Ovary (tissue), 9 donors: ENCODE measurements around the gene B4GALT7. TPM values are rescaled to one million over a fixed set of nuclear protein-coding genes. Genes with fewer than 3 reads are reported as not detected.
A peak's percentile ranks its signal among the peaks of the same experiment; 100 is the strongest.

Experiments used
- DNase-seq, 5 donors: peaks; one replicate each; pipeline ENCODE4 v3.0.0-alpha.2; 2019 to 2020
- H3K27ac ChIP-seq, 2 donors: fragments of 200-600 bp; one replicate each; pipeline versions ENCODE4 v1.5.1 to v1.8.0; 2019 to 2022
- H3K27me3 ChIP-seq: fragments of 200-600 bp; one replicate; pipeline ENCODE4 v1.8.0; 2022
- H3K36me3 ChIP-seq: fragments of 200-600 bp; sonication (generic); one replicate; pipeline ENCODE4 v1.5.1; 2019
- H3K4me1 ChIP-seq: one replicate; pipeline ENCODE4 v1.8.1; 2013; ENCODE audit warnings: mild to moderate bottlenecking, moderate library complexity; ENCODE audit not compliant: insufficient read depth
- H3K4me3 ChIP-seq: fragments of 200-600 bp; sonication (generic); one replicate; pipeline ENCODE4 v1.5.1; 2017
- H3K9me3 ChIP-seq, 2 donors: fragments of 200-600 bp in 1 of 2; sonication (generic) in 1 of 2; one replicate each; pipeline versions ENCODE4 v1.5.1 to v1.8.1; 2013 to 2019; ENCODE audit warnings: mild to moderate bottlenecking in 1 of 2, moderate library complexity in 1 of 2
- CTCF ChIP-seq, 3 donors: fragments of 450-650 bp in 2 of 3; fragments of 200-600 bp in 1 of 3; IDR thresholded peaks; one replicate each; pipeline versions ENCODE4 v1.5.1 to v1.8.0; 2016 to 2022; ENCODE audit warnings: antibody characterized with exemption in 3 of 3, mild to moderate bottlenecking in 1 of 3
- EP300 ChIP-seq: sonication (generic); formaldehyde crosslinking; IDR thresholded peaks from one replicate; pipeline ENCODE4 v1.6.1; 2017; ENCODE audit warnings: antibody characterized with exemption
- POLR2A ChIP-seq: fragments of 450-650 bp; IDR thresholded peaks from one replicate; pipeline ENCODE4 v1.6.1; 2017; ENCODE audit warnings: antibody characterized with exemption, mild to moderate bottlenecking, moderate library complexity
- WGBS, 3 donors: extraction: QIAGEN DNeasy Blood & Tissue Kit in 1 of 3; methylation state at CpG; one replicate each; pipeline versions ENCODE4 v1.1.5 to v1.1.7; 2013 to 2017; 5-methylcytosine and 5-hydroxymethylcytosine counted together
- intact Hi-C, 4 donors: fragments of 100-400 bp; cut with DNase I; formaldehyde crosslinking; loops; one replicate each; pipeline versions ENCODE4 v1.11.0 to v1.15.1; 2022 to 2023
- polyA plus RNA-seq, 2 donors: library from polyadenylated mRNA; stranded (reverse); fragments of 200-250 nt in 1 of 2; fragments of 350-450 nt in 1 of 2; fragmentation: Illumina TruSeq in 1 of 2; extraction: RNeasy Lipid Tissue Mini Kit (QIAGEN cat#74804) in 1 of 2; gene quantifications; one replicate each; pipeline ENCODE4 v1.2.3, GENCODE V29; 2013 to 2014
- total RNA-seq, 7 donors: library from RNA; depleted of rRNA in 2 of 7; stranded (reverse); fragments of >200 nt in 2 of 7; fragmentation: NEBNext Ultra II Directional in 3 of 7; extraction: Animal tissue kit (Norgen Biotek cat#: 25700) in 3 of 7; gene quantifications; one replicate each; pipeline versions ENCODE4 v1.1.0 to v1.2.4, GENCODE V29; 2016 to 2023
- donor health status: DM: no; HTN: no; CAD: no; lungs with moderate emphysema.
- donor health status: DM: no; HTN: no; CAD: no.
- donor health status: Bipolar disorder and iron deficiency.
- donor health status: DM: yes; HTN: yes; CAD: no.
- donor health status: DM: no; HTN: no; CAD: no.
- donor health status: DM: yes; HTN: yes; CAD: no.

Gene B4GALT7
- total and polyA plus RNA-seq, 9 donors, result 8.5 to 40.0 (median 27.2) TPM

GRCh38 chr5:177591690-177592009 is 8.3 kb upstream of the B4GALT7 start:
- WGBS, 3 donors, result 11 to 13% (median 12%) methylated on average over 8 of the region's 8 CpGs
- intact Hi-C loops, result no loop called here
- H3K4me1 ChIP-seq, result no peaks in the 10 kb centered on the region
- H3K36me3 ChIP-seq, result no peaks in the 10 kb centered on the region
- TF ChIP-seq POLR2A (no peak), CTCF (IDR thresholded peaks at IDR 0.05) (no peak), EP300 (no peak)
- H3K27ac ChIP-seq, result no peak overlapping the region
- no peaks in the 10 kb centered on the region for H3K9me3 ChIP-seq
- DNase-seq, result no peak
- no peaks in the 10 kb centered on the region for H3K27me3 ChIP-seq
- peak overlapping the region; percentile 85 for H3K4me3 ChIP-seq

GRCh38 chr5:177592010-177592834 is 7.7 kb upstream of the B4GALT7 start, which contains the start of gene TMED9:
TMED9 (plus strand) TSS chr5:177592203; CDS start chr5:177592215, 12 bp downstream.
- Histone ChIP-seq H3K9me3 (no peaks in the 10 kb centered on the region), H3K4me3 (peak within 1 kb of the TSS; percentile 85), H3K36me3 (no peaks in the 10 kb centered on the region), H3K27me3 (no peaks in the 10 kb centered on the region), H3K4me1 (no peaks in the 10 kb centered on the region), H3K27ac (peak within 1 kb of the TSS in 1 of 2 donors; percentile 49)
- intact Hi-C loops, result no loop called here
- 0 to 1% (median 0%) methylated on average over 69 to 71 of the region's 71 CpGs for WGBS, 3 donors
- TF ChIP-seq EP300 (no peak), CTCF (IDR thresholded peaks at IDR 0.05) (peak; percentile 21 to 37 (median 36)), POLR2A (peak; percentile 78)
- peak; percentile 75 to 89 (median 79) for DNase-seq

- Histone ChIP-seq H3K4me1 (no peaks in the 10 kb centered on the region), H3K9me3 (no peaks in the 10 kb centered on the region), H3K4me3 (peak overlapping the region; percentile 85), H3K27me3 (no peaks in the 10 kb centered on the region), H3K27ac (no peak overlapping the region), H3K36me3 (no peaks in the 10 kb centered on the region)
- intact Hi-C loops, result no loop called here
- TF ChIP-seq EP300, result no peak
- TF ChIP-seq POLR2A, result no peak
- TF ChIP-seq CTCF (IDR thresholded peaks at IDR 0.05), result no peak
- 69 to 75% (median 72%) methylated on average over 13 of the region's 13 CpGs for WGBS, 3 donors
- no peak for DNase-seq
Measured at GRCh38 chr5:177592905-177593304, 7.0 kb upstream of the B4GALT7 start.

- intact Hi-C loops, result no loop called here
- Histone ChIP-seq H3K27ac (no peak overlapping the region), H3K9me3 (no peaks in the 10 kb centered on the region), H3K36me3 (no peaks in the 10 kb centered on the region), H3K4me1 (no peaks in the 10 kb centered on the region), H3K27me3 (no peaks in the 10 kb centered on the region), H3K4me3 (no peak overlapping the region)
- no peak for DNase-seq
- 76 to 85% (median 80%) methylated on average over 3 of the region's 3 CpGs for WGBS, 3 donors
- no peak for TF ChIP-seq POLR2A
- TF ChIP-seq EP300, result no peak
- TF ChIP-seq CTCF (IDR thresholded peaks at IDR 0.05), result no peak
Measured at GRCh38 chr5:177593511-177593910, 6.4 kb upstream of the B4GALT7 start.
